Fibroblast of lung (primary cell): ENCODE measurements around the gene FAM83B. TPM values are rescaled to one million over a fixed set of nuclear protein-coding genes. Genes with fewer than 3 reads are reported as not detected.
A peak's percentile ranks its signal among the peaks of the same experiment; 100 is the strongest.

Experiments used
- DNase-seq, 2 donors: peaks; one replicate each; pipeline versions ENCODE4 v3.0.0 to v3.0.0-alpha.2; 2010; ENCODE audit warnings: low read depth in 2 of 2
- H2AFZ ChIP-seq: 2 replicates; pipeline ENCODE4 v1.5.1; 2012; ENCODE audit warnings: low read length, control low read depth, inconsistent platforms
- H3K27ac ChIP-seq: 2 replicates; pipeline ENCODE4 v1.5.1; 2011; ENCODE audit warnings: low read length, control low read depth; ENCODE audit not compliant: insufficient read depth
- H3K27me3 ChIP-seq: 2 replicates; pipeline ENCODE4 v1.5.1; 2011; ENCODE audit warnings: mild to moderate bottlenecking, low read length; ENCODE audit not compliant: control insufficient read depth, insufficient read depth
- H3K36me3 ChIP-seq: 2 replicates; pipeline ENCODE4 v1.5.1; 2011; ENCODE audit warnings: low read length; ENCODE audit not compliant: control insufficient read depth, insufficient read depth
- H3K4me1 ChIP-seq: 2 replicates; pipeline ENCODE4 v1.5.1; 2011; ENCODE audit warnings: low read length; ENCODE audit not compliant: control insufficient read depth, insufficient read depth; ENCODE audit errors: extremely low read depth
- H3K4me2 ChIP-seq: 2 replicates; pipeline ENCODE4 v1.5.1; 2011; ENCODE audit warnings: low read length, control low read depth; ENCODE audit not compliant: insufficient read depth; ENCODE audit errors: extremely low read depth
- H3K4me3 ChIP-seq, 4 experiments: fragments of 200-600 bp in 1 of 4; sonication (generic) in 1 of 4; replicated peaks in 1 of 4; 2 replicates each; pipeline ENCODE4 v1.5.1; 2011 to 2016; ENCODE audit warnings: low read length in 4 of 4, low read depth in 3 of 4, mild to moderate bottlenecking in 3 of 4, control low read depth in 2 of 4, inconsistent platforms in 1 of 4, mixed read lengths in 1 of 4; ENCODE audit not compliant: insufficient read depth in 1 of 4; ENCODE audit errors: control extremely low read depth in 1 of 4
- H3K79me2 ChIP-seq: 2 replicates; pipeline ENCODE4 v1.5.1; 2012; ENCODE audit warnings: mild to moderate bottlenecking, low read length, inconsistent platforms; ENCODE audit not compliant: control insufficient read depth, insufficient read depth
- H3K9ac ChIP-seq: 2 replicates; pipeline ENCODE4 v1.5.1; 2011; ENCODE audit warnings: mild to moderate bottlenecking, low read length, control low read depth; ENCODE audit not compliant: insufficient read depth
- H3K9me3 ChIP-seq: 2 replicates; pipeline ENCODE4 v1.5.1; 2012; ENCODE audit warnings: low read depth, low read length; ENCODE audit not compliant: control insufficient read depth, insufficient read depth
- H4K20me1 ChIP-seq: 2 replicates; pipeline ENCODE4 v1.5.1; 2011; ENCODE audit warnings: low read length; ENCODE audit not compliant: control insufficient read depth, insufficient read depth; ENCODE audit errors: extremely low read depth
- EZH2 ChIP-seq: IDR thresholded peaks from 2 replicates; pipeline ENCODE4 v1.5.1; 2012; ENCODE audit warnings: low read length, control low read depth, mild to moderate bottlenecking; ENCODE audit errors: missing control alignments
- polyA plus RNA-seq, 2 donors: library from polyadenylated mRNA; depleted of rRNA in 1 of 2; stranded (reverse) in 1 of 2; unstranded in 1 of 2; fragments of >200 nt; gene quantifications; 2 replicates each; pipeline ENCODE4 v1.2.1, GENCODE V29; 2011 to 2012; ENCODE audit warnings: missing spikeins in 1 of 2
- total RNA-seq: library from RNA; depleted of rRNA; stranded (reverse); fragments of >200 nt; gene quantifications from 2 replicates; pipeline ENCODE4 v1.2.1, GENCODE V29; 2014
- TF ChIP-seq, protein P1 (sequence below), 2 donors: IDR thresholded peaks in 1 of 2; conservative IDR thresholded peaks in 1 of 2; 1 replicate in 1 of 2; 2 replicates in 1 of 2; pipeline ENCODE4 v1.5.1; 2011 to 2012; ENCODE audit warnings: low read length in 2 of 2, control low read depth in 1 of 2, inconsistent platforms in 1 of 2, low read depth in 1 of 2, mild to moderate bottlenecking in 1 of 2

The FAM83B gene
- total and polyA plus RNA-seq, 2 donors (not counting 1 experiment from before 2014, with no cell fraction given): under 0.01 TPM; not detected in 1

GRCh38 chr6:54903884-54904283, 57.3 kb downstream of the FAM83B start:
- peak in 1 of 2 donors; percentile 21 for DNase-seq
- H2AFZ ChIP-seq: no peak overlapping the region
- H3K27me3 ChIP-seq: no peaks in the 10 kb centered on the region
- H3K9ac ChIP-seq: no peak overlapping the region
- no peaks in the 10 kb centered on the region for H3K36me3 ChIP-seq
- no peaks in the 10 kb centered on the region for H3K9me3 ChIP-seq
- H3K4me3 ChIP-seq: no peak overlapping the region
- H3K79me2 ChIP-seq: no peaks in the 10 kb centered on the region
- H3K4me1 ChIP-seq: no peaks in the 10 kb centered on the region
- H4K20me1 ChIP-seq: no peaks in the 10 kb centered on the region
- H3K27ac ChIP-seq: no peak overlapping the region
- TF ChIP-seq EZH2: no peak
- TF ChIP-seq, protein P1, sequence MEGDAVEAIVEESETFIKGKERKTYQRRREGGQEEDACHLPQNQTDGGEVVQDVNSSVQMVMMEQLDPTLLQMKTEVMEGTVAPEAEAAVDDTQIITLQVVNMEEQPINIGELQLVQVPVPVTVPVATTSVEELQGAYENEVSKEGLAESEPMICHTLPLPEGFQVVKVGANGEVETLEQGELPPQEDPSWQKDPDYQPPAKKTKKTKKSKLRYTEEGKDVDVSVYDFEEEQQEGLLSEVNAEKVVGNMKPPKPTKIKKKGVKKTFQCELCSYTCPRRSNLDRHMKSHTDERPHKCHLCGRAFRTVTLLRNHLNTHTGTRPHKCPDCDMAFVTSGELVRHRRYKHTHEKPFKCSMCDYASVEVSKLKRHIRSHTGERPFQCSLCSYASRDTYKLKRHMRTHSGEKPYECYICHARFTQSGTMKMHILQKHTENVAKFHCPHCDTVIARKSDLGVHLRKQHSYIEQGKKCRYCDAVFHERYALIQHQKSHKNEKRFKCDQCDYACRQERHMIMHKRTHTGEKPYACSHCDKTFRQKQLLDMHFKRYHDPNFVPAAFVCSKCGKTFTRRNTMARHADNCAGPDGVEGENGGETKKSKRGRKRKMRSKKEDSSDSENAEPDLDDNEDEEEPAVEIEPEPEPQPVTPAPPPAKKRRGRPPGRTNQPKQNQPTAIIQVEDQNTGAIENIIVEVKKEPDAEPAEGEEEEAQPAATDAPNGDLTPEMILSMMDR (conservative IDR thresholded peaks at IDR 0.05 in 1 of 2, IDR thresholded peaks at IDR 0.05 in 1 of 2; ENCODE audit: low read depth in 1 of 2, low read length in 2 of 2): no peak
- no peak overlapping the region for H3K4me2 ChIP-seq

GRCh38 chr6:54907355-54907754, 60.8 kb downstream of the FAM83B start:
- Histone ChIP-seq H3K4me2 (peak overlapping the region; percentile 35), H3K9me3 (no peaks in the 10 kb centered on the region)

GRCh38 chr6:54909184-54909583, 62.6 kb downstream of the FAM83B start:
- no peaks in the 10 kb centered on the region for H3K79me2 ChIP-seq
- TF ChIP-seq EZH2: no peak
- TF ChIP-seq, protein P1 (conservative IDR thresholded peaks at IDR 0.05 in 1 of 2, IDR thresholded peaks at IDR 0.05 in 1 of 2; ENCODE audit: low read depth in 1 of 2, low read length in 2 of 2): no peak

More at GRCh38 chr6:54907355-54907754, 60.8 kb downstream of the FAM83B start:
- Histone ChIP-seq H3K36me3 (no peaks in the 10 kb centered on the region), H3K27ac (no peak overlapping the region), H3K9ac (no peak overlapping the region), H3K4me3 (peak overlapping the region in 1 of 4 experiments; percentile 42), H4K20me1 (no peaks in the 10 kb centered on the region), H3K4me1 (no peaks in the 10 kb centered on the region), H3K27me3 (no peaks in the 10 kb centered on the region), H2AFZ (no peak overlapping the region), H3K79me2 (no peaks in the 10 kb centered on the region)
- peak in 1 of 2 donors; percentile 36 for DNase-seq
- TF ChIP-seq, protein P1 (conservative IDR thresholded peaks at IDR 0.05 in 1 of 2, IDR thresholded peaks at IDR 0.05 in 1 of 2; ENCODE audit: low read depth in 1 of 2, low read length in 2 of 2): no peak
- TF ChIP-seq EZH2: no peak

More at GRCh38 chr6:54909184-54909583, 62.6 kb downstream of the FAM83B start:
- H3K4me2 ChIP-seq: no peak overlapping the region
- H3K4me1 ChIP-seq: no peaks in the 10 kb centered on the region
- H3K36me3 ChIP-seq: no peaks in the 10 kb centered on the region
- H3K4me3 ChIP-seq: no peak overlapping the region
- no peak overlapping the region for H3K27ac ChIP-seq
- no peak overlapping the region for H3K9ac ChIP-seq
- H3K27me3 ChIP-seq: no peaks in the 10 kb centered on the region
- no peaks in the 10 kb centered on the region for H3K9me3 ChIP-seq
- H2AFZ ChIP-seq: no peak overlapping the region
- no peak for DNase-seq
- no peaks in the 10 kb centered on the region for H4K20me1 ChIP-seq
